Measurements from ENCODE around the gene ZNF584. TPM values are rescaled to one million over a fixed set of nuclear protein-coding genes. Genes with fewer than 3 reads are reported as not detected.

Gene ZNF584
- total RNA-seq, 1 donor from 2014 or later, result 8.2 TPM

DNA sequence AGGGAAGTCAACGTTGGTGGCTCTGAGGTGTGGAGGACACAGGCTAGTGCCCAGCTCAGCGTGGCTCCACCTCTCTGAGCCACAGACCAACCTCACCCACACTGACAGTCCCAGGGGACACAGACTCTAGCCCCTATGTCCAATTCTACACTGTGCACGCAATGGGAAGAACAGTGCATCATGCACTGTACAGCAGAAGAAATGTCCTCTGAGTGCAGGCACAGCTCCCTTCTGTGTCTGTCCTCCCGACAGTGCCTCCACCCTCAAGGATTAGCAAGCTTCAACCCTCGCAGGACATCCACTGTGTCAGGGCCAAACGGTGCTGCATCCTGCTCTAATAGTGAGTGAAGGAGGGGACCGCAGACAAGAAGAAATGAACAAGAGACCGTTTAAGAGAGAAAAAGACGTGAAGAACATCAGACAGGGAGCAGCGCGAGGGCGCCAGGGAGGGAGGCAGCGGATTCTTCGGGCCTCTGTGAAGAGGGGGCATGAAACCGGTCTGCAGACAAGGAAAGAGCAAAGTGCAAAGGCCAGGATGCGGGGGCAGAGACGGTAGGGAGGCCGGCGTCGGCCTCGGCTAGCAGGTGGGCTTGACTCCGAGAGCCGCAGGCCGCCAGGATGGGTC lies 28.3 kb upstream of the ZNF584 start:
- Histone ChIP-seq H3K27me3 (ENCODE audit: control insufficient read depth, insufficient read depth, low read length) (no peaks in the 10 kb centered on the region), H3K4me3 (ENCODE audit: low read depth, low read length) (peak overlapping the region; percentile 51), H3K36me3 (ENCODE audit: control insufficient read depth, insufficient read depth, low read length) (no peaks in the 10 kb centered on the region)
- TF ChIP-seq, protein P1, sequence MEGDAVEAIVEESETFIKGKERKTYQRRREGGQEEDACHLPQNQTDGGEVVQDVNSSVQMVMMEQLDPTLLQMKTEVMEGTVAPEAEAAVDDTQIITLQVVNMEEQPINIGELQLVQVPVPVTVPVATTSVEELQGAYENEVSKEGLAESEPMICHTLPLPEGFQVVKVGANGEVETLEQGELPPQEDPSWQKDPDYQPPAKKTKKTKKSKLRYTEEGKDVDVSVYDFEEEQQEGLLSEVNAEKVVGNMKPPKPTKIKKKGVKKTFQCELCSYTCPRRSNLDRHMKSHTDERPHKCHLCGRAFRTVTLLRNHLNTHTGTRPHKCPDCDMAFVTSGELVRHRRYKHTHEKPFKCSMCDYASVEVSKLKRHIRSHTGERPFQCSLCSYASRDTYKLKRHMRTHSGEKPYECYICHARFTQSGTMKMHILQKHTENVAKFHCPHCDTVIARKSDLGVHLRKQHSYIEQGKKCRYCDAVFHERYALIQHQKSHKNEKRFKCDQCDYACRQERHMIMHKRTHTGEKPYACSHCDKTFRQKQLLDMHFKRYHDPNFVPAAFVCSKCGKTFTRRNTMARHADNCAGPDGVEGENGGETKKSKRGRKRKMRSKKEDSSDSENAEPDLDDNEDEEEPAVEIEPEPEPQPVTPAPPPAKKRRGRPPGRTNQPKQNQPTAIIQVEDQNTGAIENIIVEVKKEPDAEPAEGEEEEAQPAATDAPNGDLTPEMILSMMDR (IDR thresholded peaks at IDR 0.05; ENCODE audit: insufficient read depth, low read length, severe bottlenecking), result no peak
- DNase-seq (ENCODE audit: low read depth) (no peak), FAIRE-seq (no peak)

DNA sequence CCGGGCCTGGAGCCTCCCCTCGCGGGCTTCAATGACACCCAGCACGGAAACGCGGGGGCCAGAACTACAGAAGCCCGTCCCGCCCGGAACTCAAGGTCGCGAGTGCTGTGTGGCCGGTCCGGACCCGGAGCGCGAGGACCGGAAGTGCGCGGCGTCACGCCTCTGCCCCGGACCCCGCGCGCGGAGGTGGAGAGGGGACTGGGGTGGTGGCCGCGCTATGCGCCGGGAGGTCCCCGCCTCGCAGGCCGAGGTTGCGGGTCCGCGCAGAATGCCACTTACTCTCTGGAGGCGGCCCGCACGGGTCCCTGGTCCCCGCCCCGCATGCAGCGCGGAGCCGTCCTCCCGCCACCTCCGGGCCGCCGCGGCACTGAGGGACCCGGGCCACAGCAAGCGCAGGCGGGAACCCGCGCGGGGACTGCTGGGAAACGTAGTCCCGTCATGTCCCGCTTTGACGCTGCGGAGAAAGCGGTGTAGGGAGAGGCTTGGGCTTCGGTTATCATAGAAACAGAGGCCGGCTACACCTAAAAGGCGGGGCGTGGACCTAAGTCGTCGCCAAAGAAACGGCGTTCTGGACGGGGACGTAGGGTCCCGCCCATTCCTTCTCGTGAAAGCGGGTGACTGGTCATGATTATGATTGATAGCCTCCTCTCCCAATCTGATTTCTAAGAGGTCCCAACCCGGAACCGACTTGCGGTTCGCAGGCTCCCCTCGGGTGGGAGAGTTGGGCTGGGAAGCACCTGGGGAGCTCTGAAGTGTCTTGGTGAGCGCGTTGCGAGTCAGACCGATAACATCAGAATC lies 27.6 kb upstream of the ZNF584 start, which contains the start of gene ZNF837:
Gene ZNF837 (minus strand): TSS at position 369 of the 798 bp plus-strand sequence. CDS start 11,698 bp downstream, outside the sequence.
- H3K36me3 ChIP-seq (ENCODE audit: control insufficient read depth, insufficient read depth, low read length), result no peaks in the 10 kb centered on the region
- peak within 1 kb of the TSS; percentile 51 for H3K4me3 ChIP-seq (ENCODE audit: low read depth, low read length)
- DNase-seq (ENCODE audit: low read depth) (peak; percentile 100), FAIRE-seq (peak; percentile 92)
- TF ChIP-seq, protein P1 (IDR thresholded peaks at IDR 0.05; ENCODE audit: insufficient read depth, low read length, severe bottlenecking), result no peak
- H3K27me3 ChIP-seq (ENCODE audit: control insufficient read depth, insufficient read depth, low read length), result no peaks in the 10 kb centered on the region

DNA sequence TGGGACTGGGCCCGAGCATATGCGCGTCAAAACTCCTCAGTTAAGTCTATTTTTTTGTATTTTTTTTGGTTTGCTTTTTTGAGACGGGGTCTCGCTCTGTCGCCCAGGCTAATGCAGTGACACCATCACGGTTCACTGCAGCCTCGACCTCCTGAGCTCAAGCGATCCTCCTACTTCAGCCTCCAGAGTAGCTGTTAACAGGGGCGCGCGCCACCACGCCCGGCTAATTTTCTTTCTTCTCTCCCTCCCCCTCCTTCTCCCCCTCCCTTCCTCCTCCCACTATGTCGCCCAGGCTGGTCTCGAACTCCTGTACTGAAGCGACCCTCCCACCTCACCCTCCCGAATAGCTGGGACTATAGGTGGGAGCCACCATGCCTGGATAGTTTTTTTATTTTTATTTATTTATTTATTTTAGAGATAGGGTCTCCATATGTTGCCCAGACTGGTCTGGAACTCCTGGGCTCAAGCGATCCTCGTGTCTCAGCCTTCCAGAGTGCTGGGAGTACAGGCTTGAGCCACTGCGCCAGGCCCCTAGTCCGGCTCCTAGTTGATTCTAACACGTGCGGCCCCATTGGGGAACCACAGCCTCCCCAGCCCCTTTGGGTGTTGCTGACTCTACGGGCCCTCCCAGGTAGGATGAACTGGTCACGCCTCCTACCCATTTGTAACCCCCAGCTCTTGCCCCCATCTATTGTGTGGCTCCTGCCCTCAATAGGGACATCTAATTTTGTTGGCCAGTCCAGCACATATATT lies 26.8 kb upstream of the ZNF584 start:
- Histone ChIP-seq H3K36me3 (ENCODE audit: control insufficient read depth, insufficient read depth, low read length) (no peaks in the 10 kb centered on the region), H3K4me3 (ENCODE audit: low read depth, low read length) (peak overlapping the region; percentile 51), H3K27me3 (ENCODE audit: control insufficient read depth, insufficient read depth, low read length) (no peaks in the 10 kb centered on the region)
- no peak for DNase-seq (ENCODE audit: low read depth)
- no peak for FAIRE-seq
- TF ChIP-seq, protein P1 (IDR thresholded peaks at IDR 0.05; ENCODE audit: insufficient read depth, low read length, severe bottlenecking), result no peak

DNA sequence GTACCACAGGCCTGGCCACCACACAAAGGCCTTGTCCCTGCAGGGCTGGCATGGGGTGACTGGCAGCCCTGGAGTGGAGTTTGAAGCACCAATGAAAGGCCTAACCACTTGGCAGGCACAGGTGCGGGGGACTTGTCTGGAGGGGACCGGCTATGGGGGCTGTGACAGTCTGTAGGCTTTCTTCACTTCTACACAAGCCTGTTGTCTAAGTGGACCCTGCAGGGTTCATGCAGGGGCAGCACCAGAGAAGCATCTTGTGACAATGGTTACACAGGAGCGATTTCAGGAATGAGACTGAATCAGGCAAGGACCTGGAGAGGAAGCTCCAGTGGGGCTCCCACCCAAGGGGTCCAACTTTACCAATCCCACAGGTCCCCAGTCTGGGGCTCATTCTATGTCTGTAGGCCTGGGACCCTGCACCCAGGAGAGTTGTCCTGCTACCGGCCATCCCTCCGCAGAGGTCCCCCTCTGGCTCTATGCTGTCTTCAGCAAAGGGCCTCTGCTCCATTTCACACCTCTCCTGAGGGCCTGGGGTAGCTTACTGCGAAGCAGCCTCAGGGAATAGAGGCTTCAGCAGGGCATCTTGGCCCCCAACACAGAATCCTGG lies 25.3 kb upstream of the ZNF584 start:
- FAIRE-seq (no peak), DNase-seq (ENCODE audit: low read depth) (no peak)
- H3K27me3 ChIP-seq (ENCODE audit: control insufficient read depth, insufficient read depth, low read length), result no peaks in the 10 kb centered on the region
- H3K4me3 ChIP-seq (ENCODE audit: low read depth, low read length), result no peak overlapping the region
- TF ChIP-seq, protein P1 (IDR thresholded peaks at IDR 0.05; ENCODE audit: insufficient read depth, low read length, severe bottlenecking), result no peak
- H3K36me3 ChIP-seq (ENCODE audit: control insufficient read depth, insufficient read depth, low read length), result peaks cover 3% of the 10 kb centered on the region

DNA sequence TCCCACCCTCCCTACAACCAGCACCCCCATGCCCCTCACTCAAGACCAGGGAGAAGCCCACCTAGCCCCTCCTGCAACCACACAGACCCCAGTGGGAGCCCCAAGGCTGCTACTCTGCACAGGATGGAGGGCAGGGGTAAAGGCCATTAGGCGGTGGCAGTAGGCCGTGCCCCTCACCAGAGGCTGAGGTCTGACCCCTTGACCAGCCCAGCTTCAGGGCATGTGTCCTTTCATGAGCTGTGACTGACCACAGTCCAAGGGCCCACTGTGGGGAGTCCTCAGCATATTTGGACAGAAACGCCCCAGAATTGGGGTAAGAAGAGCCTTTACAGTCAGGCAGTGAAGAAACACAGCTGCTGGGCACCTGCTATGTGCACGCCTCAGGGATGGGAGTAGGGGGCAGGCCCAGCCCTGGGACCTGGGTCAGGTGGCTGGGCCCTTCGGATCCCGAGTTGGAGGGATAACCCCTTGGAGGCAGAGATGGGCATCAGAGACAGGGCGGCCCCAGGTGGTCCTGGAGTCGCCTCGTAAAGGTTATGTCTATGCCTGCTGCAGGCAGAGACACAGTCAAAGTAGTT lies 23.0 kb upstream of the ZNF584 start:
- Histone ChIP-seq H3K36me3 (ENCODE audit: control insufficient read depth, insufficient read depth, low read length) (peaks cover 6% of the 10 kb centered on the region), H3K4me3 (ENCODE audit: low read depth, low read length) (peak overlapping the region; percentile 59), H3K27me3 (ENCODE audit: control insufficient read depth, insufficient read depth, low read length) (no peaks in the 10 kb centered on the region)
- no peak for FAIRE-seq
- DNase-seq (ENCODE audit: low read depth), result no peak
- TF ChIP-seq, protein P1 (IDR thresholded peaks at IDR 0.05; ENCODE audit: insufficient read depth, low read length, severe bottlenecking), result no peak
